Measurements from ENCODE around the gene GOLGA6L10. TPM values are rescaled to one million over a fixed set of nuclear protein-coding genes. Genes with fewer than 3 reads are reported as not detected.

GOLGA6L10 gene
- 0.10 TPM in 1 of 2 replicates, not detected in the other for total RNA-seq

GRCh38 chr15:82349375-82349774 lies at the start of gene GOLGA6L10:
Gene GOLGA6L10, minus strand, starts transcription at chr15:82349475. Its CDS starts 100 bp downstream, at chr15:82349375.

Other genes with a start within 250 kb of the GOLGA6L10 start
- gene EFL1, start 86.7 kb downstream of the GOLGA6L10 start, total RNA-seq, result 6.6 and 11.2 TPM in 2 replicates
- gene SAXO2, start 86.7 kb downstream of the GOLGA6L10 start, total RNA-seq, result 0.06 and 0.39 TPM in 2 replicates
- gene GOLGA6L9, start 80.3 kb upstream of the GOLGA6L10 start, total RNA-seq, result 0.06 and 0.54 TPM in 2 replicates
- gene RPS17, start 191.0 kb upstream of the GOLGA6L10 start, total RNA-seq, result 1,791 and 1,899 TPM in 2 replicates